ENCODE measurements around the gene SH3PXD2A. TPM values are rescaled to one million over a fixed set of nuclear protein-coding genes. Genes with fewer than 3 reads are reported as not detected.

The SH3PXD2A gene
- total and polyA plus RNA-seq, 10 of the 15 experiments (the other 5 are each of a cell fraction or from before 2014, with no cell fraction given) = 0.63 to 14.0 (median 4.4) TPM

DNA sequence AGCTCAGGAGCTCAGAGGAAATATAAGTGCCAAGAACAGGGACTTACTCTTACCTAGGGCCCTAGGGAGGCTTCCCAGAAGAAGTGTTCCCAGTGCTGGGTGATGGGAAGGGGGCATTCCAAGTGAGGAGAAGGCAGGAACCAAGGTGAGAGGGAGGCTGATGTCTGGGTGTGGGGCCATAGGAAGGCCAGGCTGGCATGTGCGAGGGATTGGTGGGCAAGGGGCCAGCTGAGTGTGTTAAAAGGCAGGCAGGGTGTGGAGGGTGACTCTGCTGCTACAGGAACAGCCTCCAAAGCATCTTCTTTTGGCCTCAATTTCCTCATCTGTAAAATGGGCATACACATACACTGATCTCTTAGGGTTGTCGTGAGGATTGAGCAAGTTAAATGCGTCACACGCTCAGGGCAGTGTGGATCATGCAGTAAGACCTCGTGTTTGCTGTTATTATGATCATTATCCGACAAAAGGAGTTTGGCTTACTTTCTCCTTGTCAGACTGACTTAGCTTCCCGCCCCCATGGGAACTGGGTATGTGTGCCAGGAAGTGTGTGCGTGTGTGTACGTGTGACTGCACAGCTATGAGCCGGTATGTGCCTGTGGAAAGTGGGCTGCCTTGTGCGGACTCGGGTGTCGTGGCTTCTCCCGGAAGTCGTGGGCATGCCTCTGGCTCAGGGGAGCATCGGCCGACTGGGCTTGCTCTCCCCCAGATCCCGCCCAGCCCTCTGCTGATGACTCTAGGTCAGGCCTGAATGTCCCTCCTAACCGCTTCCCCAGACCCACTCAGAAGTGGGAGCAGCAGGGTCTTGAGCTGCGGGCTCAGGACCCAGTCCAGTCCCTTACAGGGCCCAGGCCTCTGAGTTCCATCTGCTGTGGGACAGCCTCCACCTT is 302.3 kb downstream of the SH3PXD2A start:
- Histone ChIP-seq H3K4me2 (ENCODE audit: control insufficient read depth, insufficient read depth) (no peak overlapping the region), H3K36me3 (ENCODE audit: control insufficient read depth in 2 of 2, insufficient read depth in 2 of 2, low read length in 1 of 2) (no peaks in the 10 kb centered on the region), H3K4me1 (ENCODE audit: control insufficient read depth, insufficient read depth, low read length) (peaks cover 6% of the 10 kb centered on the region), H3K9me3 (replicated peaks; ENCODE audit: control insufficient read depth, insufficient read depth, low read length) (no peaks in the 10 kb centered on the region), H3K27me3 (replicated peaks in 1 of 2; ENCODE audit: control insufficient read depth in 2 of 2, insufficient read depth in 2 of 2, low read length in 1 of 2) (peaks cover 6 to 13% of the 10 kb centered on the region in 2 experiments), H3K9ac (ENCODE audit: control insufficient read depth, insufficient read depth, low read length) (no peak overlapping the region), H3K79me2 (ENCODE audit: control insufficient read depth, insufficient read depth, low read length) (no peaks in the 10 kb centered on the region), H2AFZ (ENCODE audit: control insufficient read depth, low read depth, low read length) (no peak overlapping the region), H3K27ac (ENCODE audit: control insufficient read depth, insufficient read depth) (no peak overlapping the region), H4K20me1 (ENCODE audit: control insufficient read depth, insufficient read depth) (no peaks in the 10 kb centered on the region; the same call in 1 of the 2 replicates), H3K4me3 (no peak overlapping the region)
- ATAC-seq = no peak
- no TSS peak for BruUV-seq (replicated peaks)
- CTCF ChIA-PET = interaction anchor here (0.5 to 1.6 kb wide), 2 partner anchors 11 to 699 kb away, joined by 3 to 4 read pairs; partner anchors contain the start of gene BORCS7
- in situ Hi-C loops (cut with MboI) (no loop called here), intact Hi-C loops (cut with micrococcal nuclease; ENCODE audit: unreplicated experiment) (no loop called here)
- TF ChIP-seq, protein P1, sequence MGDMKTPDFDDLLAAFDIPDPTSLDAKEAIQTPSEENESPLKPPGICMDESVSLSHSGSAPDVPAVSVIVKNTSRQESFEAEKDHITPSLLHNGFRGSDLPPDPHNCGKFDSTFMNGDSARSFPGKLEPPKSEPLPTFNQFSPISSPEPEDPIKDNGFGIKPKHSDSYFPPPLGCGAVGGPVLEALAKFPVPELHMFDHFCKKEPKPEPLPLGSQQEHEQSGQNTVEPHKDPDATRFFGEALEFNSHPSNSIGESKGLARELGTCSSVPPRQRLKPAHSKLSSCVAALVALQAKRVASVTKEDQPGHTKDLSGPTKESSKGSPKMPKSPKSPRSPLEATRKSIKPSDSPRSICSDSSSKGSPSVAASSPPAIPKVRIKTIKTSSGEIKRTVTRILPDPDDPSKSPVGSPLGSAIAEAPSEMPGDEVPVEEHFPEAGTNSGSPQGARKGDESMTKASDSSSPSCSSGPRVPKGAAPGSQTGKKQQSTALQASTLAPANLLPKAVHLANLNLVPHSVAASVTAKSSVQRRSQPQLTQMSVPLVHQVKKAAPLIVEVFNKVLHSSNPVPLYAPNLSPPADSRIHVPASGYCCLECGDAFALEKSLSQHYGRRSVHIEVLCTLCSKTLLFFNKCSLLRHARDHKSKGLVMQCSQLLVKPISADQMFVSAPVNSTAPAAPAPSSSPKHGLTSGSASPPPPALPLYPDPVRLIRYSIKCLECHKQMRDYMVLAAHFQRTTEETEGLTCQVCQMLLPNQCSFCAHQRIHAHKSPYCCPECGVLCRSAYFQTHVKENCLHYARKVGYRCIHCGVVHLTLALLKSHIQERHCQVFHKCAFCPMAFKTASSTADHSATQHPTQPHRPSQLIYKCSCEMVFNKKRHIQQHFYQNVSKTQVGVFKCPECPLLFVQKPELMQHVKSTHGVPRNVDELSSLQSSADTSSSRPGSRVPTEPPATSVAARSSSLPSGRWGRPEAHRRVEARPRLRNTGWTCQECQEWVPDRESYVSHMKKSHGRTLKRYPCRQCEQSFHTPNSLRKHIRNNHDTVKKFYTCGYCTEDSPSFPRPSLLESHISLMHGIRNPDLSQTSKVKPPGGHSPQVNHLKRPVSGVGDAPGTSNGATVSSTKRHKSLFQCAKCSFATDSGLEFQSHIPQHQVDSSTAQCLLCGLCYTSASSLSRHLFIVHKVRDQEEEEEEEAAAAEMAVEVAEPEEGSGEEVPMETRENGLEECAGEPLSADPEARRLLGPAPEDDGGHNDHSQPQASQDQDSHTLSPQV (IDR thresholded peaks at IDR 0.05) = no peak
- TF ChIP-seq TCF7 (IDR thresholded peaks at IDR 0.05; ENCODE audit: borderline replicate concordance) = no peak
- no peak for TF ChIP-seq BHLHE40 (IDR thresholded peaks at IDR 0.05; ENCODE audit: borderline replicate concordance in 1 of 2, low read depth in 2 of 2, low read length in 1 of 2)
- no peak for TF ChIP-seq CREB1 (IDR thresholded peaks at IDR 0.05; ENCODE audit: low read depth)
- TF ChIP-seq MTA2 (IDR thresholded peaks at IDR 0.05; ENCODE audit: low read depth) = no peak
- no peak for TF ChIP-seq PML (IDR thresholded peaks at IDR 0.05; ENCODE audit: low read length)
- TF ChIP-seq SREBF1 (IDR thresholded peaks at IDR 0.05; ENCODE audit: low read length) = no peak
- TF ChIP-seq, protein P2, sequence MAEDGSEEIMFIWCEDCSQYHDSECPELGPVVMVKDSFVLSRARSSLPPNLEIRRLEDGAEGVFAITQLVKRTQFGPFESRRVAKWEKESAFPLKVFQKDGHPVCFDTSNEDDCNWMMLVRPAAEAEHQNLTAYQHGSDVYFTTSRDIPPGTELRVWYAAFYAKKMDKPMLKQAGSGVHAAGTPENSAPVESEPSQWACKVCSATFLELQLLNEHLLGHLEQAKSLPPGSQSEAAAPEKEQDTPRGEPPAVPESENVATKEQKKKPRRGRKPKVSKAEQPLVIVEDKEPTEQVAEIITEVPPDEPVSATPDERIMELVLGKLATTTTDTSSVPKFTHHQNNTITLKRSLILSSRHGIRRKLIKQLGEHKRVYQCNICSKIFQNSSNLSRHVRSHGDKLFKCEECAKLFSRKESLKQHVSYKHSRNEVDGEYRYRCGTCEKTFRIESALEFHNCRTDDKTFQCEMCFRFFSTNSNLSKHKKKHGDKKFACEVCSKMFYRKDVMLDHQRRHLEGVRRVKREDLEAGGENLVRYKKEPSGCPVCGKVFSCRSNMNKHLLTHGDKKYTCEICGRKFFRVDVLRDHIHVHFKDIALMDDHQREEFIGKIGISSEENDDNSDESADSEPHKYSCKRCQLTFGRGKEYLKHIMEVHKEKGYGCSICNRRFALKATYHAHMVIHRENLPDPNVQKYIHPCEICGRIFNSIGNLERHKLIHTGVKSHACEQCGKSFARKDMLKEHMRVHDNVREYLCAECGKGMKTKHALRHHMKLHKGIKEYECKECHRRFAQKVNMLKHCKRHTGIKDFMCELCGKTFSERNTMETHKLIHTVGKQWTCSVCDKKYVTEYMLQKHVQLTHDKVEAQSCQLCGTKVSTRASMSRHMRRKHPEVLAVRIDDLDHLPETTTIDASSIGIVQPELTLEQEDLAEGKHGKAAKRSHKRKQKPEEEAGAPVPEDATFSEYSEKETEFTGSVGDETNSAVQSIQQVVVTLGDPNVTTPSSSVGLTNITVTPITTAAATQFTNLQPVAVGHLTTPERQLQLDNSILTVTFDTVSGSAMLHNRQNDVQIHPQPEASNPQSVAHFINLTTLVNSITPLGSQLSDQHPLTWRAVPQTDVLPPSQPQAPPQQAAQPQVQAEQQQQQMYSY (CRISPR knock-in tag; IDR thresholded peaks at IDR 0.05) = no peak
- TF ChIP-seq BMI1 (IDR thresholded peaks at IDR 0.05; ENCODE audit: borderline replicate concordance) = no peak
- TF ChIP-seq, protein P3, sequence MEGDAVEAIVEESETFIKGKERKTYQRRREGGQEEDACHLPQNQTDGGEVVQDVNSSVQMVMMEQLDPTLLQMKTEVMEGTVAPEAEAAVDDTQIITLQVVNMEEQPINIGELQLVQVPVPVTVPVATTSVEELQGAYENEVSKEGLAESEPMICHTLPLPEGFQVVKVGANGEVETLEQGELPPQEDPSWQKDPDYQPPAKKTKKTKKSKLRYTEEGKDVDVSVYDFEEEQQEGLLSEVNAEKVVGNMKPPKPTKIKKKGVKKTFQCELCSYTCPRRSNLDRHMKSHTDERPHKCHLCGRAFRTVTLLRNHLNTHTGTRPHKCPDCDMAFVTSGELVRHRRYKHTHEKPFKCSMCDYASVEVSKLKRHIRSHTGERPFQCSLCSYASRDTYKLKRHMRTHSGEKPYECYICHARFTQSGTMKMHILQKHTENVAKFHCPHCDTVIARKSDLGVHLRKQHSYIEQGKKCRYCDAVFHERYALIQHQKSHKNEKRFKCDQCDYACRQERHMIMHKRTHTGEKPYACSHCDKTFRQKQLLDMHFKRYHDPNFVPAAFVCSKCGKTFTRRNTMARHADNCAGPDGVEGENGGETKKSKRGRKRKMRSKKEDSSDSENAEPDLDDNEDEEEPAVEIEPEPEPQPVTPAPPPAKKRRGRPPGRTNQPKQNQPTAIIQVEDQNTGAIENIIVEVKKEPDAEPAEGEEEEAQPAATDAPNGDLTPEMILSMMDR (IDR thresholded peaks at IDR 0.05 in 2 of 3, conservative IDR thresholded peaks at IDR 0.05 in 1 of 3; ENCODE audit: control insufficient read depth in 2 of 3, extremely low read depth in 1 of 3, insufficient read depth in 1 of 3, low read depth in 3 of 3, low read length in 3 of 3) = no peak
- no peak for TF ChIP-seq NR2F1 (conservative IDR thresholded peaks at IDR 0.05)
- no peak for TF ChIP-seq TARDBP (IDR thresholded peaks at IDR 0.05; ENCODE audit: borderline replicate concordance)
- no peak for TF ChIP-seq MEF2B (IDR thresholded peaks at IDR 0.05; ENCODE audit: partially characterized antibody, poor library complexity, severe bottlenecking)
- RAD21 ChIA-PET (ENCODE audit: unreplicated experiment) = interaction anchor here (1.1 kb wide), 1 partner anchor 10 kb away, joined by 3 read pairs; no protein-coding TSS in a partner anchor
- SMC1A ChIA-PET (ENCODE audit: uncharacterized antibody, unreplicated experiment) = interaction anchor here (0.6 kb wide), 1 partner anchor 236 kb away, joined by 3 read pairs; no protein-coding TSS in a partner anchor
- no peak for FAIRE-seq
- POLR2A ChIA-PET = no interaction called here
- DNase-seq (ENCODE audit: low read depth, low spot score) = no peak
- 63% methylated on average over 20 of the region's 20 CpGs for WGBS (ENCODE audit: insufficient coverage, insufficient replicate concordance, low lambda C conversion rate, missing lambda C conversion rate)

Data from GM12878 (cell line).